Smooth muscle cell (in vitro differentiated cells): Measurements from ENCODE around the gene MDN1. TPM values are rescaled to one million over a fixed set of nuclear protein-coding genes. Genes with fewer than 3 reads are reported as not detected.
"Not testable (repeated sequence)": the region's sequence is repeated elsewhere in the genome, so short reads cannot be mapped to it uniquely, and the experiment has no call there.

ENCODE experiments used
- DNase-seq: peaks from one replicate; lab custom pipeline; 2025; ENCODE audit not compliant: unreplicated experiment; lab: John Stamatoyannopoulos, UW
- H2AFZ ChIP-seq: fragments of 200-600 bp; sonication (generic); 2 replicates; pipeline ENCODE4 v1.6.0; 2016; ENCODE audit warnings: antibody characterized with exemption, low read depth, mild to moderate bottlenecking
- H3F3A ChIP-seq: fragments of 200-600 bp; sonication (generic); 2 replicates; pipeline ENCODE4 v1.6.0; 2017; ENCODE audit warnings: antibody characterized with exemption, low read depth
- H3K27ac ChIP-seq: fragments of 200-600 bp; sonication (generic); 2 replicates; pipeline ENCODE4 v1.5.1; 2016; ENCODE audit warnings: low read depth, mild to moderate bottlenecking
- H3K27me3 ChIP-seq: fragments of 200-600 bp; sonication (generic); 2 replicates; pipeline ENCODE4 v1.6.1; 2016; ENCODE audit warnings: low read depth, mild to moderate bottlenecking
- H3K36me3 ChIP-seq: fragments of 200-600 bp; sonication (generic); 2 replicates; pipeline ENCODE4 v1.5.1; 2016; ENCODE audit warnings: low read depth
- H3K4me1 ChIP-seq: fragments of 200-600 bp; sonication (generic); 2 replicates; pipeline ENCODE4 v1.5.1; 2016; ENCODE audit warnings: low read depth
- H3K4me2 ChIP-seq: fragments of 200-600 bp; sonication (generic); 2 replicates; pipeline ENCODE4 v1.6.0; 2016; ENCODE audit warnings: mild to moderate bottlenecking
- H3K4me3 ChIP-seq: fragments of 200-600 bp; sonication (generic); 2 replicates; pipeline ENCODE4 v1.5.1; 2016; ENCODE audit warnings: mild to moderate bottlenecking
- H3K79me2 ChIP-seq: fragments of 200-600 bp; sonication (generic); 2 replicates; pipeline ENCODE4 v1.6.0; 2016; ENCODE audit warnings: low read depth, mild to moderate bottlenecking
- H3K9ac ChIP-seq: fragments of 200-600 bp; sonication (generic); 2 replicates; pipeline ENCODE4 v1.6.0; 2016; ENCODE audit warnings: low read depth
- H3K9me3 ChIP-seq: fragments of 200-600 bp; sonication (generic); replicated peaks from 2 replicates; pipeline ENCODE4 v1.5.1; 2016; ENCODE audit warnings: low read depth
- H4K20me1 ChIP-seq: fragments of 200-600 bp; sonication (generic); 2 replicates; pipeline ENCODE4 v1.6.0; 2016; ENCODE audit warnings: low read depth
- CTCF ChIP-seq: fragments of 200-600 bp; sonication (generic); IDR thresholded peaks from 2 replicates; pipeline ENCODE4 v1.5.1; 2017; ENCODE audit warnings: borderline replicate concordance, mild to moderate bottlenecking, antibody characterized with exemption; ENCODE audit not compliant: insufficient read depth, poor library complexity, severe bottlenecking
- WGBS: methylation state at CpG from one replicate; pipeline ENCODE4 v1.1.7; 2016; ENCODE audit warnings: low lambda C conversion rate; 5-methylcytosine and 5-hydroxymethylcytosine counted together
- polyA plus RNA-seq: library from polyadenylated mRNA; unstranded; fragments of >200 nt; fragmentation: Nextera tagmentation; extraction: Ambion mirVana; gene quantifications from 2 replicates; pipeline ENCODE4 v1.2.1, GENCODE V29; 2016
- total RNA-seq: library from RNA; depleted of rRNA; stranded (reverse); fragments of >200 nt; gene quantifications from 2 replicates; pipeline ENCODE4 v1.2.3, GENCODE V29; 2014

MDN1 gene
- total and polyA plus RNA-seq, 2 experiments from 2014 or later: 6.4 to 16.5 TPM

- H3K4me1 ChIP-seq: no peaks in the 10 kb centered on the region
- no peak overlapping the region for H2AFZ ChIP-seq
- H3K27ac ChIP-seq: no peak overlapping the region
- 100% methylated on average over 1 of the region's 1 CpG for WGBS
- H4K20me1 ChIP-seq: peaks cover 2% of the 10 kb centered on the region
- DNase-seq: no peak
- H3K27me3 ChIP-seq: no peaks in the 10 kb centered on the region
- TF ChIP-seq CTCF: no peak
- H3K9ac ChIP-seq: no peak overlapping the region
- H3K4me2 ChIP-seq: no peak overlapping the region
- no peaks in the 10 kb centered on the region for H3F3A ChIP-seq
- H3K9me3 ChIP-seq: no peaks in the 10 kb centered on the region
- no peak overlapping the region for H3K4me3 ChIP-seq
- H3K36me3 ChIP-seq: peaks cover 16% of the 10 kb centered on the region
- no peaks in the 10 kb centered on the region for H3K79me2 ChIP-seq
Measured at GRCh38 chr6:89789980-89790379, 29.6 kb downstream of the MDN1 start.

GRCh38 chr6:89787660-89788328 lies 31.8 kb downstream of the MDN1 start:
- 93% methylated on average over 7 of the region's 7 CpGs for WGBS
- no peaks in the 10 kb centered on the region for H3K27me3 ChIP-seq
- H3K36me3 ChIP-seq: peaks cover 31% of the 10 kb centered on the region
- no peak overlapping the region for H3K4me3 ChIP-seq
- TF ChIP-seq CTCF: no peak
- no peak for DNase-seq
- H3K4me1 ChIP-seq: no peaks in the 10 kb centered on the region
- H3K4me2 ChIP-seq: no peak overlapping the region
- no peak overlapping the region for H3K9ac ChIP-seq
- no peak overlapping the region for H2AFZ ChIP-seq
- no peaks in the 10 kb centered on the region for H3K9me3 ChIP-seq
- no peak overlapping the region for H3K27ac ChIP-seq
- H3F3A ChIP-seq: no peaks in the 10 kb centered on the region
- no peaks in the 10 kb centered on the region for H3K79me2 ChIP-seq
- H4K20me1 ChIP-seq: no peaks in the 10 kb centered on the region

- H3K79me2 ChIP-seq: no peaks in the 10 kb centered on the region
- WGBS: 100% methylated on average over 2 of the region's 2 CpGs
- no peak overlapping the region for H3K27ac ChIP-seq
- H4K20me1 ChIP-seq: no peaks in the 10 kb centered on the region
- DNase-seq: no peak
- H3K36me3 ChIP-seq: peaks cover 31% of the 10 kb centered on the region
- H3K4me2 ChIP-seq: no peak overlapping the region
- H3K4me1 ChIP-seq: no peaks in the 10 kb centered on the region
- no peak overlapping the region for H3K9ac ChIP-seq
- no peaks in the 10 kb centered on the region for H3K9me3 ChIP-seq
- H3K4me3 ChIP-seq: no peak overlapping the region
- no peaks in the 10 kb centered on the region for H3F3A ChIP-seq
- no peaks in the 10 kb centered on the region for H3K27me3 ChIP-seq
- no peak overlapping the region for H2AFZ ChIP-seq
- TF ChIP-seq CTCF: no peak
Measured at GRCh38 chr6:89786970-89787369, 32.6 kb downstream of the MDN1 start.

- Histone ChIP-seq H2AFZ (no peak overlapping the region), H3K4me3 (no peak overlapping the region), H4K20me1 (no peaks in the 10 kb centered on the region), H3K79me2 (no peaks in the 10 kb centered on the region), H3K36me3 (peaks cover 31% of the 10 kb centered on the region), H3K4me2 (no peak overlapping the region), H3K27ac (no peak overlapping the region), H3F3A (no peaks in the 10 kb centered on the region), H3K9me3 (no peaks in the 10 kb centered on the region), H3K4me1 (no peaks in the 10 kb centered on the region), H3K9ac (no peak overlapping the region), H3K27me3 (no peaks in the 10 kb centered on the region)
- no peak for DNase-seq
- WGBS: 96% methylated on average over 6 of the region's 6 CpGs
- no peak for TF ChIP-seq CTCF
Measured at GRCh38 chr6:89784838-89785237, 34.8 kb downstream of the MDN1 start.

GRCh38 chr6:89783293-89783692 lies 36.3 kb downstream of the MDN1 start:
- 91% methylated on average over 7 of the region's 7 CpGs for WGBS
- H3K4me1 ChIP-seq, H3K27ac ChIP-seq, H3K4me3 ChIP-seq, H3K4me2 ChIP-seq, H2AFZ ChIP-seq, H3K9me3 ChIP-seq, H3K27me3 ChIP-seq, DNase-seq, H3K9ac ChIP-seq, H4K20me1 ChIP-seq, H3F3A ChIP-seq, H3K79me2 ChIP-seq: not testable (repeated sequence)
- H3K36me3 ChIP-seq: peaks cover 31% of the 10 kb centered on the region
